SK-N-MC (cell line): ENCODE results near the gene SPAM1.

Experiments
- EZH2 ChIP-seq: fragments of 200-600 bp; sonication (generic); IDR thresholded peaks from one replicate; pipeline ENCODE4 v1.6.1; 2017; ENCODE audit warnings: antibody characterized with exemption
- POLR2AphosphoS5 ChIP-seq: IDR thresholded peaks from 2 replicates; pipeline ENCODE4 v1.6.1; 2012; ENCODE audit warnings: mild to moderate bottlenecking, low read depth, low read length, borderline replicate concordance

DNA sequence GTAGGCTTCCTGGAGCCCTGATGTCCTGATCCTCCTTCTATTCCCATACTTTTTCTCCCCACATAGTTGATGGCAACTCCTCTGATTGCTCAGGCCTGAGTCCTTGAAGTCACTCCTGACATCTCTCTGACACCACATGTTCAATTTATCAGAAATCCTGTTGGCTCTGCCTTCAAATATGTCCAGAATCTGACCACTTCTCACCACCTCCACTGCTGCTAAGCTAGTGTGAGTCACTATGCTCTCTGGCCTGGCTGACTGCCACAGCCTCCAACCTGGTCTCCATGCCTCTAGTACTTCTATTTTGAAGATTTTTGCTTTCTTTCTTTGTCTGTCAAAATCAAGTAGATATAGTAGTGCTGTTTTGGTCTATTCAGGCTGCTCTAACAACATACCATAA, 54.8 kb downstream of the SPAM1 start:
- no peak for TF ChIP-seq POLR2AphosphoS5
- TF ChIP-seq EZH2 = no peak
